ENCODE results near the gene MCM6.

The MCM6 gene

GRCh38 chr2:135792401-135793150 lies 83.7 kb downstream of the MCM6 start:
- in situ Hi-C loops (cut with HindIII; ENCODE audit: low sequenced_read_pairs) = no loop called here

GRCh38 chr2:135791418-135792190 lies 84.6 kb downstream of the MCM6 start:
- in situ Hi-C loops (cut with HindIII; ENCODE audit: low sequenced_read_pairs) = no loop called here

- in situ Hi-C loops (cut with HindIII; ENCODE audit: low sequenced_read_pairs) = no loop called here
Observed at GRCh38 chr2:135790423-135790822, 85.8 kb downstream of the MCM6 start.

Data from endothelial cell of hepatic sinusoid (primary cell).